ENCODE data around the gene STOML1.

The STOML1 gene

DNA sequence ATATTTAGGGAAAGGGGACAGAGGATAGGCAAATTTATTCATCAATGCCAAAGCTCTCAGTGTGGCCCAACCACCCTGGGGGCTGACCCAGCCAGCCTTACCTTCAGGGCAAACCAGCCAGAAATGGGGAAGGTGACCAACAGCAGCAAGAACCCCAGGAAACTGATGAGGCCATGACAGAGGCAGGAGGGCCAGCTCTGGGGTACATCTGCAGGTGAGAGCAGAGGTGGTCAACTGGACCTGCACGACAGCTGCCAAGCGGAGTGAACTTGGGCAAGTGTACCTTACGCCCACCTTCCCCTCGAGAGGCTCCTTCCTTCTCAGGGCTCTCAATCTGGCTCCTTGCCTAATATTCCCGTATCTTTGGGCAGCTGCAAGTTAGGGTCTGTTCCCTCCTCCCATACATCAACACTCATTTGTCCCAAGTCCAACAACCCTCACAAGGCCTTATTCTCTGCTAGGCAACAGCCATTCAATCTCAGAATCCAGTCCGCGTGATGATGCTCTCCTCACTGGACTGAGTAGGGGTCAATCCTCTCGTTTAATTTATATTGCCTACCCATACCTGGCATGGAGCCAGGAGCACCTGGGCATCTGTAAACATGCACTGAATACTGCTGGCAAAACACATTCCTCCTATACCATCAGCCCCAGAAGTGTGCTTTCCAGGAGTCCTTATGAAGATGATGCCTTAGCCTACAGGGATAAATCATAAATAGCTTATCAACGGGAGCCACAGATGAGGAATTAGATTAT is 1.7 kb downstream of the STOML1 start:
- no peak for TF ChIP-seq POLR2AphosphoS5 (IDR thresholded peaks at IDR 0.05; ENCODE audit: low read depth, low read length)
- TF ChIP-seq FOXP2 (optimal IDR thresholded peaks at IDR 0.05; ENCODE audit: borderline replicate concordance, extremely low read depth, extremely low read length, insufficient read depth): no peak
- no peak for TF ChIP-seq SIN3A (IDR thresholded peaks at IDR 0.05; ENCODE audit: borderline replicate concordance, insufficient read depth, low read length)
- no peak for TF ChIP-seq TAF1 (IDR thresholded peaks at IDR 0.05; ENCODE audit: borderline replicate concordance, insufficient read depth, low read length)
- TF ChIP-seq, protein P1, sequence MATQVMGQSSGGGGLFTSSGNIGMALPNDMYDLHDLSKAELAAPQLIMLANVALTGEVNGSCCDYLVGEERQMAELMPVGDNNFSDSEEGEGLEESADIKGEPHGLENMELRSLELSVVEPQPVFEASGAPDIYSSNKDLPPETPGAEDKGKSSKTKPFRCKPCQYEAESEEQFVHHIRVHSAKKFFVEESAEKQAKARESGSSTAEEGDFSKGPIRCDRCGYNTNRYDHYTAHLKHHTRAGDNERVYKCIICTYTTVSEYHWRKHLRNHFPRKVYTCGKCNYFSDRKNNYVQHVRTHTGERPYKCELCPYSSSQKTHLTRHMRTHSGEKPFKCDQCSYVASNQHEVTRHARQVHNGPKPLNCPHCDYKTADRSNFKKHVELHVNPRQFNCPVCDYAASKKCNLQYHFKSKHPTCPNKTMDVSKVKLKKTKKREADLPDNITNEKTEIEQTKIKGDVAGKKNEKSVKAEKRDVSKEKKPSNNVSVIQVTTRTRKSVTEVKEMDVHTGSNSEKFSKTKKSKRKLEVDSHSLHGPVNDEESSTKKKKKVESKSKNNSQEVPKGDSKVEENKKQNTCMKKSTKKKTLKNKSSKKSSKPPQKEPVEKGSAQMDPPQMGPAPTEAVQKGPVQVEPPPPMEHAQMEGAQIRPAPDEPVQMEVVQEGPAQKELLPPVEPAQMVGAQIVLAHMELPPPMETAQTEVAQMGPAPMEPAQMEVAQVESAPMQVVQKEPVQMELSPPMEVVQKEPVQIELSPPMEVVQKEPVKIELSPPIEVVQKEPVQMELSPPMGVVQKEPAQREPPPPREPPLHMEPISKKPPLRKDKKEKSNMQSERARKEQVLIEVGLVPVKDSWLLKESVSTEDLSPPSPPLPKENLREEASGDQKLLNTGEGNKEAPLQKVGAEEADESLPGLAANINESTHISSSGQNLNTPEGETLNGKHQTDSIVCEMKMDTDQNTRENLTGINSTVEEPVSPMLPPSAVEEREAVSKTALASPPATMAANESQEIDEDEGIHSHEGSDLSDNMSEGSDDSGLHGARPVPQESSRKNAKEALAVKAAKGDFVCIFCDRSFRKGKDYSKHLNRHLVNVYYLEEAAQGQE (IDR thresholded peaks at IDR 0.05; ENCODE audit: insufficient read depth in 1 of 2, low read depth in 2 of 2, low read length in 2 of 2): no peak

DNA sequence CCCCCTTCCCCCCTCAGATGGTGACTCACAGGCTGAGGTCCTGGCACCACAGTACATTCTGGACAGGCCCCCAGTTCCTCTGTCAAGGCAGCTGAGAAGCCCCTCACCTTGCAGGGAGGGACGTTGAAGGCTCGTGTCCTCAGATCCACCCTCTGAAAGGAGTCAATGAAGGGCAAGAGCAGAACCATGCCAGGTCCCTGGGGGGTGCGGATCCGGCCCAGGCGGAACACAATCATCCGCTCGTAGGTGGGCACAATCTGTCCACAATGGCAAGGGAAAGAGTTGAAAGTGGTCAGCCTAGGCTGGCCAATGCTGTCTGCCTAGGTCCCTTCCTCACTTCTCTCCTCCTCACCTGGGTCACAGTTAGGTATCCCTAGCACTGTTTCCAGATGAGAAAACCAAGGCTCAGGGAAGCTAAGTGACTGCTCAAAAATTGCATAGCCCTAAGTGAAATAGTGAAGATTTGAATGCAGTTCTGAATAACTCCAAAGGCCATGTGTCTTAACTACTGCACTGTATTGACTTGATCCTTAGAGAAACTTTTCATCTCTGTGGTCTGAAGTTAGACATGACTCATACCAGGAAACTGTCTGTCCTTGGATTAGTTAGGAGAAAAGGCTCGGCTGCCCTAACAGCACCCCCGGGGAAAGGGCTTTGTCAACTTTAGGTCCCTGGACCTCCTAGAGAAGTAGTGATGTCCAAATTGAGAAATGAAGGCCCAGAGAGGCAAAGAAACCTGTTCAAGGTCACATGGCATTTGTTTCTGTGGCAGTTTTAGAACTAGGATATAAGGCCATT is 2.9 kb downstream of the STOML1 start:
- TF ChIP-seq TAF1 (IDR thresholded peaks at IDR 0.05; ENCODE audit: borderline replicate concordance, insufficient read depth, low read length): no peak
- TF ChIP-seq, protein P1 (IDR thresholded peaks at IDR 0.05; ENCODE audit: insufficient read depth in 1 of 2, low read depth in 2 of 2, low read length in 2 of 2): no peak
- TF ChIP-seq FOXP2 (optimal IDR thresholded peaks at IDR 0.05; ENCODE audit: borderline replicate concordance, extremely low read depth, extremely low read length, insufficient read depth): no peak
- TF ChIP-seq SIN3A (IDR thresholded peaks at IDR 0.05; ENCODE audit: borderline replicate concordance, insufficient read depth, low read length): no peak
- no peak for TF ChIP-seq POLR2AphosphoS5 (IDR thresholded peaks at IDR 0.05; ENCODE audit: low read depth, low read length)

DNA sequence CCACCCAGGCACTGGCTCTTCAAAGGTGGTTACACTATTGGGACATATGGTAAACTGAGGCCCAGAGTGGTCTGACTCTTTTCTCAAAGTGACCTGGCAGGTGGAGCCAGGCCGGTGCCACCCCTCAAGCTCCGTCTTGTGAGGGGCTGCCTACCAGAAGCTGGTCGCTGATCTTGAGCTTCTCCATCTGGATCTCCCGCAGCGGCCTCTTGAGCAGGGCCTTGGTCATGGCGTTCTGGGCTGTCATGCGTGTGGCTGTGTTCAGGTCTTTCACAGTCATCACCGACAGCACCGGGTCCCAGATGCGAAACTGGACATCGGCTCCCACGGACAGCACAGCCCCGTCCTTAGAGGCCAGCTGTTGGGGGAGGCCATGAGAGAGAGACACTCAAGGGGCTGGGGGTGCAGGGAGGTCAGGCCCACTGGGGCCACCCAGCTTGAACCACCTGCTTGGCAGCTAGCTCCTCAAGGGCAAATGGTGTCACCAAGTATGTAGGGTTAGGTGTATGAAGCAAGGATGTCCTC is 3.6 kb downstream of the STOML1 start:
- TF ChIP-seq FOXP2 (optimal IDR thresholded peaks at IDR 0.05; ENCODE audit: borderline replicate concordance, extremely low read depth, extremely low read length, insufficient read depth): no peak
- TF ChIP-seq TAF1 (IDR thresholded peaks at IDR 0.05; ENCODE audit: borderline replicate concordance, insufficient read depth, low read length): no peak
- TF ChIP-seq SIN3A (IDR thresholded peaks at IDR 0.05; ENCODE audit: borderline replicate concordance, insufficient read depth, low read length): no peak
- TF ChIP-seq, protein P1 (IDR thresholded peaks at IDR 0.05; ENCODE audit: insufficient read depth in 1 of 2, low read depth in 2 of 2, low read length in 2 of 2): no peak
- TF ChIP-seq POLR2AphosphoS5 (IDR thresholded peaks at IDR 0.05; ENCODE audit: low read depth, low read length): no peak

DNA sequence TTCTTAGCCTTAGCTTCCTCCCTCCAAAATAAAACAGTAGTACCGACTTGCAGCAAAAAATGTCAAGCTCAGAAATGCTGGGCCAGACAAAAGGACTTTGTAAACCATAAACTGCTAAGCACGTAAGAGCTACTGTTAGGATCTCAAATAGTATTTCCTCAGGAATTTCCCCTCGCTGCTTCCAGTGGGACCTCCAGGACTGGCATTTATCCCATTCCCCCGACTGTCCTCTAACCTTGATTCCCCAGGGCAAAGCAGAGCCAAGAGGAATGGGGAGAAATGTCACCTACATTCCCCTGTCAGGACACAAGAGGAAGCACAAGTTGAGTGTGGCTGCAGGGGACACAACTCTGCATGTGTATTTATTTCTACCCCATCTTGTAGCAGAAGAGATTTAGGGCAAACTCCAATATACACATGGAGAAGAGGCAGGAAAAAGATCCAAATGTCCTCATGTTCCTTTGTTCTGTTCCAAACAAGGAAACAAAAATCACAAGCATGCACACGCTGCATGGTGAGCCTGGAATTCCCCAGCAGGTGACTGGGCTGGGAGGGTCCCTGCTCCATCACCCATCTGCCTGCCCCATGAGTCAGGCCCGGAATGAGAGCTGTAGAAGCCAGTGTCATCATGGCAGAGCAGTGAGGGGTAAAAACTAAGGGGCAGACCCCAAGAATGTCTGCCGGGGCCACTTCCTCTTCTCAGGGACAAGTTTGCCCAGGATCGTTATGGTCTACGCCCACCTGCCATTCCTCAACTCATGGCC is 4.2 kb downstream of the STOML1 start:
- TF ChIP-seq FOXP2 (optimal IDR thresholded peaks at IDR 0.05; ENCODE audit: borderline replicate concordance, extremely low read depth, extremely low read length, insufficient read depth) (no peak), TAF1 (IDR thresholded peaks at IDR 0.05; ENCODE audit: borderline replicate concordance, insufficient read depth, low read length) (no peak), POLR2AphosphoS5 (IDR thresholded peaks at IDR 0.05; ENCODE audit: low read depth, low read length) (no peak), SIN3A (IDR thresholded peaks at IDR 0.05; ENCODE audit: borderline replicate concordance, insufficient read depth, low read length) (no peak)
- TF ChIP-seq, protein P1 (IDR thresholded peaks at IDR 0.05; ENCODE audit: insufficient read depth in 1 of 2, low read depth in 2 of 2, low read length in 2 of 2): no peak

Data from PFSK-1 (cell line).